Right lobe of liver (tissue), 6 donors: Measurements from ENCODE around the gene CLEC2L. TPM values are rescaled to one million over a fixed set of nuclear protein-coding genes. Genes with fewer than 3 reads are reported as not detected.

ENCODE experiments used
- ATAC-seq, 4 donors: fragments of 200-7000 bp; cut with Tn5 transposase; one replicate each; pipeline ENCODE4 v1.9.1; 2020; ENCODE audit warnings: mild to moderate bottlenecking in 4 of 4, moderate library complexity in 4 of 4
- DNase-seq, 3 donors: peaks; one replicate each; pipeline ENCODE4 v3.0.0-alpha.2; 2020
- H3K27ac ChIP-seq, 3 donors: fragments of 200-600 bp; one replicate each; pipeline ENCODE4 v1.8.0; 2022
- H3K27me3 ChIP-seq, 2 donors: fragments of 200-600 bp; one replicate each; pipeline ENCODE4 v1.8.0; 2022
- H3K36me3 ChIP-seq, 4 donors: fragments of 200-600 bp; sonication (generic) in 1 of 4; one replicate each; pipeline versions ENCODE4 v1.5.1 to v1.8.0; 2017 to 2022; ENCODE audit warnings: control low read depth in 1 of 4
- H3K4me1 ChIP-seq, 4 donors: fragments of 200-600 bp; sonication (generic) in 1 of 4; one replicate each; pipeline versions ENCODE4 v1.5.1 to v1.8.0; 2017 to 2022; ENCODE audit warnings: control low read depth in 1 of 4
- H3K4me3 ChIP-seq, 3 donors: fragments of 200-600 bp; one replicate each; pipeline ENCODE4 v1.8.0; 2022
- H3K9me3 ChIP-seq, 4 donors: fragments of 200-600 bp; sonication (generic) in 1 of 4; one replicate each; pipeline versions ENCODE4 v1.5.1 to v1.8.0; 2017 to 2022; ENCODE audit warnings: control low read depth in 1 of 4
- CTCF ChIP-seq, 4 donors: fragments of 200-600 bp in 3 of 4; fragments of 450-650 bp in 1 of 4; IDR thresholded peaks; one replicate each; pipeline versions ENCODE4 v1.5.1 to v1.8.0; 2016 to 2022; ENCODE audit warnings: antibody characterized with exemption in 4 of 4, mild to moderate bottlenecking in 2 of 4
- POLR2A ChIP-seq: fragments of 450-650 bp; IDR thresholded peaks from one replicate; pipeline ENCODE4 v1.6.1; 2017; ENCODE audit warnings: antibody characterized with exemption, mild to moderate bottlenecking
- WGBS: methylation state at CpG from one replicate; pipeline ENCODE4 v1.1.6; 2018; ENCODE audit warnings: low coverage, low lambda C conversion rate; ENCODE audit not compliant: insufficient coverage; ENCODE audit errors: missing lambda C conversion rate; 5-methylcytosine and 5-hydroxymethylcytosine counted together
- intact Hi-C, 2 donors: fragments of 100-400 bp; cut with DNase I; formaldehyde crosslinking; loops; one replicate each; pipeline versions ENCODE4 v1.11.2 to v1.14.1; 2022
- total RNA-seq, 6 experiments: library from RNA; depleted of rRNA in 2 of 6; stranded (reverse); fragments of >200 nt in 2 of 6; fragmentation: NEBNext Ultra II Directional in 3 of 6; extraction: Animal tissue kit (Norgen Biotek cat#: 25700) in 3 of 6; gene quantifications; one replicate each; pipeline versions ENCODE4 v1.1.0 to v1.2.4, GENCODE V29; 2016 to 2023
- donor health status: DM: no; HTN: yes; CAD: no.
- donor health status: DM: no; HTN: no; CAD: no.
- donor health status: DM: no; HTN: no; CAD: no.
- donor health status: DM: no; HTN: yes; CAD: no.
- donor health status: DM: no; HTN: yes; CAD: no.

Gene CLEC2L
- total RNA-seq, 6 experiments from 2014 or later = not detected

GRCh38 chr7:139573871-139574270 is 50.4 kb downstream of the CLEC2L start:
- 94% methylated on average over 3 of the region's 9 CpGs for WGBS
- H3K36me3 ChIP-seq = peaks cover 0 to 63% (median 36%) of the 10 kb centered on the region in 4 donors
- no peak for DNase-seq

GRCh38 chr7:139574618-139575337 is 51.3 kb downstream of the CLEC2L start:
- DNase-seq = no peak

More at GRCh38 chr7:139573871-139574270, 50.4 kb downstream of the CLEC2L start:
- no peak for TF ChIP-seq POLR2A
- TF ChIP-seq CTCF (IDR thresholded peaks at IDR 0.05) = no peak
- no peak overlapping the region for H3K4me3 ChIP-seq
- no peaks in the 10 kb centered on the region for H3K4me1 ChIP-seq
- H3K9me3 ChIP-seq = no peaks in the 10 kb centered on the region
- no peaks in the 10 kb centered on the region for H3K27me3 ChIP-seq
- intact Hi-C loops = no loop called here
- ATAC-seq = no peak
- H3K27ac ChIP-seq = no peak overlapping the region

GRCh38 chr7:139575338-139575680 is 51.8 kb downstream of the CLEC2L start:
- WGBS = 96% methylated on average over 4 of the region's 6 CpGs
- H3K27me3 ChIP-seq = no peaks in the 10 kb centered on the region
- peaks cover 0 to 69% (median 35%) of the 10 kb centered on the region in 4 donors for H3K36me3 ChIP-seq
- no peaks in the 10 kb centered on the region for H3K4me1 ChIP-seq
- DNase-seq (no peak), ATAC-seq (no peak)
- no peak overlapping the region for H3K4me3 ChIP-seq
- no peak overlapping the region for H3K27ac ChIP-seq
- H3K9me3 ChIP-seq = no peaks in the 10 kb centered on the region
- TF ChIP-seq POLR2A = no peak
- no peak for TF ChIP-seq CTCF (IDR thresholded peaks at IDR 0.05)
- intact Hi-C loops = no loop called here

More at GRCh38 chr7:139574618-139575337, 51.3 kb downstream of the CLEC2L start:
- intact Hi-C loops = no loop called here
- TF ChIP-seq POLR2A = no peak
- no peak for TF ChIP-seq CTCF (IDR thresholded peaks at IDR 0.05)
- Histone ChIP-seq H3K27me3 (no peaks in the 10 kb centered on the region), H3K9me3 (no peaks in the 10 kb centered on the region), H3K4me3 (no peak overlapping the region), H3K36me3 (peaks cover 0 to 63% (median 34%) of the 10 kb centered on the region in 4 donors), H3K4me1 (no peaks in the 10 kb centered on the region), H3K27ac (no peak overlapping the region)
- ATAC-seq = no peak
- WGBS = 71% methylated on average over 5 of the region's 16 CpGs

- 98% methylated on average over 6 of the region's 11 CpGs for whole genome bisulfite sequencing
- no peak overlapping the region for H3K27ac ChIP-seq
- H3K9me3 ChIP-seq = no peaks in the 10 kb centered on the region
- no peaks in the 10 kb centered on the region for H3K27me3 ChIP-seq
- TF ChIP-seq CTCF (IDR thresholded peaks at IDR 0.05) (no peak), POLR2A (no peak)
- H3K4me1 ChIP-seq = no peaks in the 10 kb centered on the region
- ATAC-seq = peak in 1 of 4 donors; percentile 18
- no peak for DNase-seq
- H3K36me3 ChIP-seq = peaks cover 0 to 79% (median 39%) of the 10 kb centered on the region in 4 donors
- H3K4me3 ChIP-seq = no peak overlapping the region
- intact Hi-C loops = no loop called here
Measured at GRCh38 chr7:139576179-139576973, 52.9 kb downstream of the CLEC2L start.
